ENCODE results near the gene STARD7. TPM values are rescaled to one million over a fixed set of nuclear protein-coding genes. Genes with fewer than 3 reads are reported as not detected.

STARD7 gene
- total RNA-seq, 2 donors from 2014 or later = 93.1 to 141 TPM

DNA sequence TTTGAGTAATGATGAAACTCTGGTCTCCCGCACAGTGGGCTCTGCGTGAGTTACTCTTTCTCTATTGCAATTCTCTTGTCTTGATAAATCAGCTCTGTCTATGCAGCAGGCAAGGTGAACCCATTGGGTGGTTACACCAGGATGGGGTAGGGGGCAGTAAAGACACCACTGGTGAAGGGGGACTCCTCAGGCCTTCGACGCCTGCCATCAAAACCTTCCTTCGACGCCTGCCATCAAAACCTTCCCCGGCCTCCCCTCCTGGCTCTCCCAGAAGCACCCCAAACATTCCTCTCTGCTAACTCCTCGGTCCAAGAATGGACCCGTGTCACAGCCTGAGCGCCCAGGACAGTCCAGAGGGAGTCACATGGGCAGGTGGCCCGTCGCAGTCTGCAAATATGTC lies 4.8 kb upstream of the STARD7 start:
- DNase-seq (ENCODE audit: low spot score) = no peak
- Histone ChIP-seq H3K9me3 (no peaks in the 10 kb centered on the region), H3K27ac (no peak overlapping the region), H3K4me3 (no peak overlapping the region), H3K4me1 (replicated peaks) (peaks cover 4% of the 10 kb centered on the region), H3K27me3 (replicated peaks; ENCODE audit: insufficient read depth) (no peaks in the 10 kb centered on the region), H3K36me3 (no peaks in the 10 kb centered on the region)
- TF ChIP-seq POLR2AphosphoS5 (IDR thresholded peaks at IDR 0.05) (no peak), POLR2A (IDR thresholded peaks at IDR 0.05) (no peak)
- TF ChIP-seq, protein P1, sequence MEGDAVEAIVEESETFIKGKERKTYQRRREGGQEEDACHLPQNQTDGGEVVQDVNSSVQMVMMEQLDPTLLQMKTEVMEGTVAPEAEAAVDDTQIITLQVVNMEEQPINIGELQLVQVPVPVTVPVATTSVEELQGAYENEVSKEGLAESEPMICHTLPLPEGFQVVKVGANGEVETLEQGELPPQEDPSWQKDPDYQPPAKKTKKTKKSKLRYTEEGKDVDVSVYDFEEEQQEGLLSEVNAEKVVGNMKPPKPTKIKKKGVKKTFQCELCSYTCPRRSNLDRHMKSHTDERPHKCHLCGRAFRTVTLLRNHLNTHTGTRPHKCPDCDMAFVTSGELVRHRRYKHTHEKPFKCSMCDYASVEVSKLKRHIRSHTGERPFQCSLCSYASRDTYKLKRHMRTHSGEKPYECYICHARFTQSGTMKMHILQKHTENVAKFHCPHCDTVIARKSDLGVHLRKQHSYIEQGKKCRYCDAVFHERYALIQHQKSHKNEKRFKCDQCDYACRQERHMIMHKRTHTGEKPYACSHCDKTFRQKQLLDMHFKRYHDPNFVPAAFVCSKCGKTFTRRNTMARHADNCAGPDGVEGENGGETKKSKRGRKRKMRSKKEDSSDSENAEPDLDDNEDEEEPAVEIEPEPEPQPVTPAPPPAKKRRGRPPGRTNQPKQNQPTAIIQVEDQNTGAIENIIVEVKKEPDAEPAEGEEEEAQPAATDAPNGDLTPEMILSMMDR (IDR thresholded peaks at IDR 0.05) = no peak
- WGBS = 94% methylated on average over 12 of the region's 12 CpGs
- intact Hi-C loops (cut with DNase I) = no loop called here

DNA sequence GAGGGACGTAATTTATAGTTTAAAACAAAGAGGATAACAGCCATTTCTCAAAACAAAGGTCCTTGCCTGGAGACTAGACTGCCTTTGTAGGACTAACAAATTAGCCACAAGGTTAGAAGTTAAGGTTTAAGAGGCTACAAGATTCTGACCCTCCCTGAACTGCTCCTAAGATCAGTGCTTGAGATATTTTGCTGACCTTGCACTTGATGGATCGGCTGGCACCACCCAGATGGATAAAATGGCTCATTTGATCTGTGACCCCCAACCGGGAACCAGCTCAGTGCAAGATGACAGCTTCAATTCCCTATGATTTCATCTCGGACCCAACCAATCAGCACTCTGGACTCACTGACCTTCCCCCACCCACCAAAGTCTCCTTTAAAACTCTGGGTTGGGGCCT lies 3.7 kb upstream of the STARD7 start:
- intact Hi-C loops (cut with DNase I) = no loop called here
- Histone ChIP-seq H3K36me3 (no peaks in the 10 kb centered on the region), H3K4me3 (no peak overlapping the region), H3K4me1 (replicated peaks) (peaks cover 4% of the 10 kb centered on the region), H3K27me3 (replicated peaks; ENCODE audit: insufficient read depth) (no peaks in the 10 kb centered on the region), H3K9me3 (no peaks in the 10 kb centered on the region), H3K27ac (no peak overlapping the region)
- 89% methylated on average over 4 of the region's 4 CpGs for WGBS
- no peak for DNase-seq (ENCODE audit: low spot score)
- TF ChIP-seq POLR2A (IDR thresholded peaks at IDR 0.05) (no peak), POLR2AphosphoS5 (IDR thresholded peaks at IDR 0.05) (no peak)
- TF ChIP-seq, protein P1 (IDR thresholded peaks at IDR 0.05) = no peak

DNA sequence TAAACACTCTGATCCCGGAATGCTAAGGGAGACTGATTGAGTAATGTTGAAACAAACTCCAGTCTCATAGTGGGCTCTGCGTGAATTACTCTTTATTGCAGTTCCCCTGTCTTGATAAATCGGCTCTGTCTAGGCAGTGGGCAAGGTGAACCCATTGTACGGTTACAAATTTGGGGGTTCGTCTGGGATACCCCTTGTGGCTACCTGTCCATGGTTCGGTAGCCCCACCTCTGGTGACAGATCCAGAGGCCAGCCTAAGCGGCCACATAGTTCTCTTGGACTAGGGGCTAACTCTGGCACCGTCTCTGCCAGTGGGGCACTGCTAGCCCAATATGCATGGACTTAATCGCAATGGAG lies 1.1 kb upstream of the STARD7 start:
- DNase-seq (ENCODE audit: low spot score) = no peak
- intact Hi-C loops (cut with DNase I) = loop anchor here (2.0 to 10.0 kb wide), 2 partner anchors 55 to 325 kb away; partner anchors contain the start of genes ARID5A and TMEM127
- H3K4me3 ChIP-seq = peak overlapping the region in 1 of 2 donors; percentile 92
- WGBS = 84% methylated on average over 9 of the region's 9 CpGs
- peaks cover 12% of the 10 kb centered on the region for H3K4me1 ChIP-seq (replicated peaks)
- no peak overlapping the region for H3K27ac ChIP-seq
- H3K36me3 ChIP-seq = no peaks in the 10 kb centered on the region
- H3K27me3 ChIP-seq (replicated peaks; ENCODE audit: insufficient read depth) = no peaks in the 10 kb centered on the region
- H3K9me3 ChIP-seq = no peaks in the 10 kb centered on the region
- no peak for TF ChIP-seq POLR2A (IDR thresholded peaks at IDR 0.05)
- TF ChIP-seq, protein P1 (IDR thresholded peaks at IDR 0.05) = no peak
- TF ChIP-seq POLR2AphosphoS5 (IDR thresholded peaks at IDR 0.05) = no peak

DNA sequence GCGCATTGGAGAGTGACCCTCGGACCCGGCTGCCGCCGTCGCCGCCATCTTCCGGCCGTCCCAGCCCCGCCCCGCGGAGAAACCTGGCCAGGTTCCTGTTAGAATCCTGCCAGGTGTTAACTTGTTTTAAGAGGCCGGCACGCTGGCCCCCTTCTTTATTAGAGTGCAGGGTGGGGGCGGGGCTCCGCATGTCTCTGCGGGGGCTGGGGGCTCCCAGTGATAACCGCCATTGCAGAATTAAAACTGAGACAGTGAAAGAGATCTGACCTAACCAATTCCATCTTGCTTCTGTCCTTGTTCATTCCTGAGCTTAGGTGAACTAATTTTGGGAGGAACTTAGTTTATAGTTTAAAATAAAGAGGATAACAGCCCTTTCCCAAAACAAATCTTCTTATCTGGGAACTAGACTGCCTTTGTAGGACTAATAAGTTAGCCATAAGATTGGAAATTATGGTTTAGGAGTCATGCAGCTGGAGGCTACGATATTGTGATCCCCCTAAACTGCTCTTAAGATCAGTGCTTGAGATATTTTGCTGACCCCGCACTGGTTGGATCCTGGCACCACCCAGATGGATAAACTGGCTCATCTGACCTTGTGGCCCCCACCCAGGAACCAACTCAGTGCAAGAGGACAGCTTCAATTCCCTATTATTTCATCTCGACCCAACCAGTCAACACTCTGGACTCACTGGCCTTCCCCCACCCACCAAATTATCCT lies 543 bp upstream of the STARD7 start:
- Histone ChIP-seq H3K36me3 (no peaks in the 10 kb centered on the region), H3K27me3 (replicated peaks; ENCODE audit: insufficient read depth) (no peaks in the 10 kb centered on the region), H3K27ac (peak overlapping the region; percentile 91 to 93), H3K4me3 (peak overlapping the region; percentile 92 to 97), H3K9me3 (no peaks in the 10 kb centered on the region), H3K4me1 (replicated peaks) (peaks cover 12% of the 10 kb centered on the region)
- no peak for TF ChIP-seq POLR2AphosphoS5 (IDR thresholded peaks at IDR 0.05)
- TF ChIP-seq, protein P1 (IDR thresholded peaks at IDR 0.05) = peak in 1 of 4 experiments; percentile 2
- TF ChIP-seq POLR2A (IDR thresholded peaks at IDR 0.05) = peak; percentile 9
- DNase-seq (ENCODE audit: low spot score) = no peak
- intact Hi-C loops (cut with DNase I) = loop anchor here (2.0 to 10.0 kb wide), 2 partner anchors 56 to 326 kb away; partner anchors contain the start of genes ARID5A and TMEM127
- 11% methylated on average over 14 of the region's 21 CpGs for WGBS

DNA sequence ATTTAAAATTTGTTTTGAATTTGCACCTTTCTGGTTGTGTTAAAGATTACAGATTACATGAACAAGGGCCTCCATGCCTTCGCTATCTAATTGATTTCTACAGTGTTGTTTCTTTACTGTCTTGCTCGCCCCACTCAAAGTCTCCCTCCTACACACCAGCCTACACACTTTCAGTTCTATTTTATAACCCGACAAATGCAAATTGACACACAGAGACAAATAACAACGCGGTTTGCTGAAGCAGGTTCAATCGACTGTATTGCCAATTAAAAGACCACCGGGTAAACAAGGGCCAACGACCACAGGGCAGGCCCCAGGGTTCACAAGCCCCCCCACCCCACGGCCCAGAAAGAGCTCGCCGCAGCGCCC lies 869 bp downstream of the STARD7 start:
- DNase-seq (ENCODE audit: low spot score) = no peak
- intact Hi-C loops (cut with DNase I) = loop anchor here (2.0 to 10.0 kb wide), 2 partner anchors 57 to 327 kb away; partner anchors contain the start of genes ARID5A and TMEM127
- Histone ChIP-seq H3K27me3 (replicated peaks; ENCODE audit: insufficient read depth) (no peaks in the 10 kb centered on the region), H3K27ac (peak overlapping the region; percentile 91 to 93), H3K4me1 (replicated peaks) (peaks cover 12% of the 10 kb centered on the region), H3K4me3 (peak overlapping the region; percentile 92 to 97), H3K36me3 (no peaks in the 10 kb centered on the region), H3K9me3 (no peaks in the 10 kb centered on the region)
- under 1% methylated on average over 12 of the region's 12 CpGs for WGBS
- no peak for TF ChIP-seq POLR2A (IDR thresholded peaks at IDR 0.05)
- no peak for TF ChIP-seq POLR2AphosphoS5 (IDR thresholded peaks at IDR 0.05)
- TF ChIP-seq, protein P1 (IDR thresholded peaks at IDR 0.05) = no peak
